ENCODE results near the gene GATA3.

The GATA3 gene

GRCh38 chr10:8063128-8063908 is 8.8 kb downstream of the GATA3 start:
- no peak for DNase-seq (ENCODE audit: insufficient read length, low spot score)
- TF ChIP-seq, protein P1, sequence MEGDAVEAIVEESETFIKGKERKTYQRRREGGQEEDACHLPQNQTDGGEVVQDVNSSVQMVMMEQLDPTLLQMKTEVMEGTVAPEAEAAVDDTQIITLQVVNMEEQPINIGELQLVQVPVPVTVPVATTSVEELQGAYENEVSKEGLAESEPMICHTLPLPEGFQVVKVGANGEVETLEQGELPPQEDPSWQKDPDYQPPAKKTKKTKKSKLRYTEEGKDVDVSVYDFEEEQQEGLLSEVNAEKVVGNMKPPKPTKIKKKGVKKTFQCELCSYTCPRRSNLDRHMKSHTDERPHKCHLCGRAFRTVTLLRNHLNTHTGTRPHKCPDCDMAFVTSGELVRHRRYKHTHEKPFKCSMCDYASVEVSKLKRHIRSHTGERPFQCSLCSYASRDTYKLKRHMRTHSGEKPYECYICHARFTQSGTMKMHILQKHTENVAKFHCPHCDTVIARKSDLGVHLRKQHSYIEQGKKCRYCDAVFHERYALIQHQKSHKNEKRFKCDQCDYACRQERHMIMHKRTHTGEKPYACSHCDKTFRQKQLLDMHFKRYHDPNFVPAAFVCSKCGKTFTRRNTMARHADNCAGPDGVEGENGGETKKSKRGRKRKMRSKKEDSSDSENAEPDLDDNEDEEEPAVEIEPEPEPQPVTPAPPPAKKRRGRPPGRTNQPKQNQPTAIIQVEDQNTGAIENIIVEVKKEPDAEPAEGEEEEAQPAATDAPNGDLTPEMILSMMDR (IDR thresholded peaks at IDR 0.05; ENCODE audit: insufficient read depth, missing control alignments), result no peak
- FAIRE-seq, result no peak

- no peak for FAIRE-seq
Observed at GRCh38 chr10:8063935-8064334, 9.4 kb downstream of the GATA3 start.

GRCh38 chr10:8064436-8064835 is 9.9 kb downstream of the GATA3 start:
- TF ChIP-seq, protein P1 (IDR thresholded peaks at IDR 0.05; ENCODE audit: insufficient read depth, missing control alignments), result no peak
- FAIRE-seq, result no peak
- DNase-seq (ENCODE audit: insufficient read length, low spot score), result no peak

More at GRCh38 chr10:8063935-8064334, 9.4 kb downstream of the GATA3 start:
- TF ChIP-seq, protein P1 (IDR thresholded peaks at IDR 0.05; ENCODE audit: insufficient read depth, missing control alignments), result no peak
- DNase-seq (ENCODE audit: insufficient read length, low spot score), result no peak

- FAIRE-seq, result no peak
- no peak for DNase-seq (ENCODE audit: insufficient read length, low spot score)
- TF ChIP-seq, protein P1 (IDR thresholded peaks at IDR 0.05; ENCODE audit: insufficient read depth, missing control alignments), result no peak
Observed at GRCh38 chr10:8065651-8066050, 11.2 kb downstream of the GATA3 start.

GRCh38 chr10:8066124-8066523 is 11.6 kb downstream of the GATA3 start:
- DNase-seq (ENCODE audit: insufficient read length, low spot score) (no peak), FAIRE-seq (no peak)
- TF ChIP-seq, protein P1 (IDR thresholded peaks at IDR 0.05; ENCODE audit: insufficient read depth, missing control alignments), result no peak

- TF ChIP-seq, protein P1 (IDR thresholded peaks at IDR 0.05; ENCODE audit: insufficient read depth, missing control alignments), result no peak
- FAIRE-seq (no peak), DNase-seq (ENCODE audit: insufficient read length, low spot score) (no peak)
Observed at GRCh38 chr10:8066797-8067196, 12.3 kb downstream of the GATA3 start.

- TF ChIP-seq, protein P1 (IDR thresholded peaks at IDR 0.05; ENCODE audit: insufficient read depth, missing control alignments), result no peak
- FAIRE-seq (no peak), DNase-seq (ENCODE audit: insufficient read length, low spot score) (no peak)
Observed at GRCh38 chr10:8069108-8069507, 14.6 kb downstream of the GATA3 start.
